WERI-Rb-1 (cell line): Measurements from ENCODE around the gene WSCD2.

Experiments
- DNase-seq: peaks from one replicate; pipeline ENCODE4 v3.0.0-alpha.2; 2020
- H3K27ac ChIP-seq: fragments of 250-450 bp; sonication (Bioruptor Pico); 2 replicates; pipeline ENCODE4 v1.5.1; 2020; ENCODE audit warnings: mild to moderate bottlenecking, moderate library complexity
- H3K27me3 ChIP-seq: fragments of 250-450 bp; sonication (Bioruptor Pico); 2 replicates; pipeline ENCODE4 v1.5.1; 2021; ENCODE audit warnings: mild to moderate bottlenecking, low read depth, moderate library complexity; ENCODE audit not compliant: insufficient read depth, severe bottlenecking
- H3K36me3 ChIP-seq: fragments of 250-450 bp; sonication (Bioruptor Pico); 2 replicates; pipeline ENCODE4 v1.5.1; 2020; ENCODE audit warnings: mild to moderate bottlenecking, moderate library complexity
- H3K4me3 ChIP-seq: 2 replicates; pipeline ENCODE4 v1.5.1; 2011; ENCODE audit warnings: low read depth, mild to moderate bottlenecking, control low read depth, low read length
- H3K9me3 ChIP-seq: fragments of 250-450 bp; sonication (Bioruptor Pico); 2 replicates; pipeline ENCODE4 v1.5.1; 2021; ENCODE audit warnings: mild to moderate bottlenecking, moderate library complexity; ENCODE audit not compliant: severe bottlenecking
- TF ChIP-seq, protein P1 (sequence below): IDR thresholded peaks from 2 replicates; pipeline ENCODE4 v1.5.1; 2011; ENCODE audit warnings: low read depth, mild to moderate bottlenecking, control low read depth, inconsistent platforms, low read length

The WSCD2 gene

DNA sequence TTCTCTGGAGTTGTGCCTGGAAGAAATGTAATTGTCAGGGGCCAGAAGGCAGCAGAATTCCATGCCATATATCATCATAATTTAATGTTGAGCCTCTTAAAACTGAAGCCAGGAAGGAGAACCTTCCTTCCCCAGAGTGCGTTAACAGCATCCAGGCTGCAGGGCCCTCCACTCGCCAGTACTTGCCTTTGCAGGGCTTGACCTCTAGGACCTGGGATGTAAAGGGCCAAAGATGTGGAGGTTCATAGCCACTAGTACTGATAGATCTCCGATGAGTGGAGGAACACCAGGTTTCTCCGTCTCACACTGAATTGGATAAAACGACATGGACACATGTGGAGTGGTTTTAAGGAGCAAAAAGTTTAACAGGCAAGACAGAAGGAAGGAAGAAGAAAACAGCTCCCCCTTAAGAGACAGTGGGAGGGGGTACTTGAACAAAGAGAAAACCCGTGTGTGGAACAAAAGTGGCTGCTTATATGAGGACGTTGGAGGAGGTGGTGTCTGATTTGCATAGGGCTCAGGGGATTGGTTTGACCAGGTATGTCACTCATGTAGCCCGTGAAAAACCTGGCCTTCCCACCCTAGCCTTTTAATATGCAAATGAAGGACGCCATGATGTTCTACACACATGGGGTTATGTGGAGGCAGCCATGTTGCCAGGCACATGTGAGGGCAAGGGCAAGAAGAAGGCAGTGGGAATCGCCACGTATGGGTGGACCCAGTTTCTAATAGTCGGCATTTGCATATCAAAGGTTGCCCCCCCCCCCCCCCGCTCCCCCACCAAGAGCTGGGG, 38.8 kb upstream of the WSCD2 start:
- TF ChIP-seq, protein P1, sequence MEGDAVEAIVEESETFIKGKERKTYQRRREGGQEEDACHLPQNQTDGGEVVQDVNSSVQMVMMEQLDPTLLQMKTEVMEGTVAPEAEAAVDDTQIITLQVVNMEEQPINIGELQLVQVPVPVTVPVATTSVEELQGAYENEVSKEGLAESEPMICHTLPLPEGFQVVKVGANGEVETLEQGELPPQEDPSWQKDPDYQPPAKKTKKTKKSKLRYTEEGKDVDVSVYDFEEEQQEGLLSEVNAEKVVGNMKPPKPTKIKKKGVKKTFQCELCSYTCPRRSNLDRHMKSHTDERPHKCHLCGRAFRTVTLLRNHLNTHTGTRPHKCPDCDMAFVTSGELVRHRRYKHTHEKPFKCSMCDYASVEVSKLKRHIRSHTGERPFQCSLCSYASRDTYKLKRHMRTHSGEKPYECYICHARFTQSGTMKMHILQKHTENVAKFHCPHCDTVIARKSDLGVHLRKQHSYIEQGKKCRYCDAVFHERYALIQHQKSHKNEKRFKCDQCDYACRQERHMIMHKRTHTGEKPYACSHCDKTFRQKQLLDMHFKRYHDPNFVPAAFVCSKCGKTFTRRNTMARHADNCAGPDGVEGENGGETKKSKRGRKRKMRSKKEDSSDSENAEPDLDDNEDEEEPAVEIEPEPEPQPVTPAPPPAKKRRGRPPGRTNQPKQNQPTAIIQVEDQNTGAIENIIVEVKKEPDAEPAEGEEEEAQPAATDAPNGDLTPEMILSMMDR, result no peak
- DNase-seq, result no peak
- Histone ChIP-seq H3K4me3 (no peak overlapping the region), H3K27ac (no peak overlapping the region), H3K36me3 (no peaks in the 10 kb centered on the region), H3K9me3 (no peaks in the 10 kb centered on the region), H3K27me3 (no peaks in the 10 kb centered on the region)

DNA sequence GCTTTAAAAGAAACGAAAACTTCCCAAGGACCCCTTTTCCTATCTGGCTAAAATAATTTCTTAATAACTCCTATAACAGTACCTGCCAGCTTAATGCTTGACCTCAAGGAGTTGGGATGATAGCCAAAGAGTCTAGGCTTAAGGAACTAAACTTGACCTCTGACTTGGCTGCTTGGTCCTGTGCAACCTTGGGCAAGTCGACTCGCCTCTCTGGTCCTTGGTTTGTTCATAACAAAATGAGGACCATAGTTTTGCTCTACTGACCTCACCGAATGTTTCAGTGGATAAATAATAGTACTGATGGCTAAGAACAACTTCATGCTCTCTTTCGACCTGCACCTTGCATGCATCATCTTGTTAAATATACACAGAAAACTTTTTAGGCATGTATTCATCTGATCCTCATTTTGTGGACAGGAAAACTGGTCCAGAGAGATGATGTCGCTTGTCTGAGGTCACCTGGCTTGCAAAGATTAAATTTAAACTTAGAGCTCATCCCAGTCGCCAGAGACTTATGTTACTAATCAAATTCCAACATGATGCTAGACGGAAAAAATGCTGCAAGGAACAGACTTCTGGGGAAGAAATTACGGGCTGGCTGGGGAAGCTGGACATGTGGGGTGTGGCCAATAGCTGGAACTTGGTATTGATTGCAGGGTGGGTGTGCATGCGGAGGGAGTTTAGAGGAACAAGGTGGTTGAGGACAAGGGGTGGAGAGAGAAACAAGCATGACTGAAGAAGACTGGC, 38.0 kb upstream of the WSCD2 start:
- Histone ChIP-seq H3K27ac (no peak overlapping the region), H3K36me3 (no peaks in the 10 kb centered on the region), H3K27me3 (no peaks in the 10 kb centered on the region), H3K4me3 (no peak overlapping the region), H3K9me3 (no peaks in the 10 kb centered on the region)
- TF ChIP-seq, protein P1, result no peak
- DNase-seq, result no peak

DNA sequence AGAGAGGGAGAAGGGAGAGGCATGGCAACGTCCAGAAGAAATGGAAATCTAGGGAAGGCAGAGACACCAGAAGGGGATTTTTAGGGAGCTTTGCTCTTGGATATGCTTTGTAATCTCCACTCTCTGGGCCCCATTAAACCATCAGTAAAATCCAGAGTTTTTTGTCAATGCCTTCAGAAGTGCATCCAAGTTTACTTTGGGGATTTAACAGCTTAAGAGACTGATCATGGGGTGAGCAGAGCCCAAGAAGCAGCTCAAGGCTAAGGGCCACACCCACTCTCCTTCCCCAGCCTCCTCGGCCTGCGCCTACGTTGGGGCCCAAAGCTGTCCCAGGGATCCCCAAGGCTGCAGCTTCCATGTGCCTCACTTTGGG, 37.4 kb upstream of the WSCD2 start:
- no peaks in the 10 kb centered on the region for H3K9me3 ChIP-seq
- TF ChIP-seq, protein P1, result no peak
- H3K27ac ChIP-seq, result no peak overlapping the region
- peak; percentile 20 for DNase-seq
- no peaks in the 10 kb centered on the region for H3K36me3 ChIP-seq
- H3K27me3 ChIP-seq, result no peaks in the 10 kb centered on the region
- H3K4me3 ChIP-seq, result no peak overlapping the region

DNA sequence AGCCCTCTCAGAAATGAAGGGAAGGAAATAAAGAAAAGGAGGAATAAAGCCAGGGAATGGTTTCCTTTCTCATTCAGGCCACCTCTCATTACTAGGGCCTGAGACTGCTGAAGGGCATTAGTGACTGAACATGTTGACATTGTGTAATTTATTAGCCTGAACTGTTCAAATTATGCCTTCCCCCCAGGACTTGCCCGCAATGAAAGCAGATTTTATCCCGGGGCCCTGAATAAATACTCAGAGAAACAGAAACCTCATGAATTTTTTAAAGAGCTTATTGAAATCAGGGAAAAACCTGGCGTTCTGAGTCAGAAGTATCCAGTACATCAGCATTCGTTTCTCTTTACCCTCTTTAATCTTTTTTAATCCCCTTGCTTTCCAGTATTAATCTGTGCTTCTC, 35.9 kb upstream of the WSCD2 start:
- TF ChIP-seq, protein P1, result no peak
- no peaks in the 10 kb centered on the region for H3K36me3 ChIP-seq
- H3K27me3 ChIP-seq, result no peaks in the 10 kb centered on the region
- H3K27ac ChIP-seq, result peak overlapping the region; percentile 23; the same call in 1 of the 2 replicates
- H3K4me3 ChIP-seq, result 0 out of 2 replicates have a peak overlapping the region, but pooled peaks have one; percentile 7
- no peaks in the 10 kb centered on the region for H3K9me3 ChIP-seq
- DNase-seq, result peak; percentile 27

DNA sequence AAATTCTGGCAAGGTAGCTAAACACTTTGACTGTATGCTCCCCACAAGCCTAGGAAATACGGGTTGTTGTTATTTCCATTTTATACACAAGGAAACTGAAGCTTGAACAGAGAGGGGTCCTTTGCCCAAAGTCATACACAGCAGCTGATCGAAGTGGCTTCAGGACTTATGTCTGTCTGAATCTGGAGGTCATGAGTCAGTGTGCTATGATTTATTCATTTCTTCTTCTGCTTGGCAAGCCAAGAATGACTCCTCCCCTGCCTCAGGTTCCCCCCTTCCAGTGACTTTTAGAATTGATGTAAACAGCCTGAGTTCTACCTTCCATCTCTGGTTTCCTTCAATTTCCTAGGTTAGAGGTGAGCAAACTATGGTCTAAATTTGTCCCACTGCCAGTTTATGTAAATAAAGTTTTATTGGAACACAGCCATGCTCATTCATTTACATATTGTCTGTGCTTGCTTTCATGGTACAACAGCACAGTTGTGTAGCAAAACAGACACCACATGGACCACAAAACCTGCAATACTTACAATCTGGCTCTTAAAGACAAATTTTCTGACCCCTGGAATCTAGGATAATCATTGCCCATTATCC, 34.9 kb upstream of the WSCD2 start:
- Histone ChIP-seq H3K9me3 (no peaks in the 10 kb centered on the region), H3K4me3 (no peak overlapping the region), H3K36me3 (no peaks in the 10 kb centered on the region), H3K27me3 (no peaks in the 10 kb centered on the region), H3K27ac (peak overlapping the region; percentile 50; the same call in 1 of the 2 replicates)
- TF ChIP-seq, protein P1, result no peak
- DNase-seq, result no peak
